Panc1 (cell line): ENCODE measurements around the gene MKLN1.

ENCODE experiments used
- CTCF ChIP-seq: fragments of 450-650 bp; IDR thresholded peaks from 2 replicates; pipeline ENCODE4 v1.5.1; 2017; ENCODE audit warnings: mild to moderate bottlenecking
- POLR2AphosphoS5 ChIP-seq: IDR thresholded peaks from 2 replicates; pipeline ENCODE4 v1.6.1; 2012; ENCODE audit warnings: mild to moderate bottlenecking, low read depth, low read length, moderate library complexity
- SIN3A ChIP-seq: IDR thresholded peaks from 2 replicates; pipeline ENCODE4 v1.6.1; 2012; ENCODE audit warnings: low read depth, mild to moderate bottlenecking, low read length, moderate library complexity, borderline replicate concordance; ENCODE audit not compliant: insufficient read depth
- TCF7L2 ChIP-seq: IDR thresholded peaks from 2 replicates; pipeline ENCODE4 v1.6.1; 2011; ENCODE audit warnings: mild to moderate bottlenecking, low read depth, low read length, inconsistent platforms

GRCh38 chr7:131321656-131322055 is 6.0 kb upstream of the MKLN1 start:
- TF ChIP-seq POLR2AphosphoS5 = no peak
- no peak for TF ChIP-seq CTCF
- no peak for TF ChIP-seq SIN3A
- no peak for TF ChIP-seq TCF7L2
